ENCODE results near the gene ACBD6. TPM values are rescaled to one million over a fixed set of nuclear protein-coding genes. Genes with fewer than 3 reads are reported as not detected.

The ACBD6 gene
- total RNA-seq, 1 experiment from 2014 or later, result 63.7 TPM

DNA sequence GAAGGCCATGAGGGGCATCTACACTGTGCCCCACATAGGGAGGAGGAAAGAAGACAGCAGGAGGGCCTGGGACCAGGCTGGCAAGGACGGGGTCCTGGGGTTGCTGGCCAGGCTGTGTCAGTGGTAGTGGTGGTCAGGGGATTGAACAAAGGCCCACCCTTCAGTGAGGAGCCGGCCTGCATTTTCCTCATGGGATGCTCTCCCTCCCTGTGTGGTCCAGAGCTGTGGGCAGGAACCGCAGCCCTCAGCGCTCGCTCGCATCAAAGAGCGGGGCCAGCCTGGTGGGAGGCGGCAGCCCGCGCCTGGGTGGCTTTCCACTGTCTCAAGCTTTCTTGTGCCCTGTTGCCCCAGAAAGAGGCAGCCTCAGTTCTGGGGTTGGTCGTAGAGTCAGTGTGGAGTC is 247.5 kb downstream of the ACBD6 start:
- Histone ChIP-seq H3K9me3 (ENCODE audit: low read depth, low read length, poor library complexity, severe bottlenecking) (no peaks in the 10 kb centered on the region), H3K27me3 (replicated peaks; ENCODE audit: insufficient read depth, low read depth, low read length, poor library complexity) (no peaks in the 10 kb centered on the region), H3K27ac (ENCODE audit: low read depth, low read length, poor library complexity, severe bottlenecking) (no peak overlapping the region), H3K4me1 (ENCODE audit: insufficient read depth, low read length, poor library complexity, severe bottlenecking) (no peaks in the 10 kb centered on the region), H3K4me3 (ENCODE audit: low read depth, low read length, poor library complexity, severe bottlenecking) (no peak overlapping the region), H3K36me3 (ENCODE audit: insufficient read depth, low read length, poor library complexity, severe bottlenecking) (no peaks in the 10 kb centered on the region)
- TF ChIP-seq, protein P1, sequence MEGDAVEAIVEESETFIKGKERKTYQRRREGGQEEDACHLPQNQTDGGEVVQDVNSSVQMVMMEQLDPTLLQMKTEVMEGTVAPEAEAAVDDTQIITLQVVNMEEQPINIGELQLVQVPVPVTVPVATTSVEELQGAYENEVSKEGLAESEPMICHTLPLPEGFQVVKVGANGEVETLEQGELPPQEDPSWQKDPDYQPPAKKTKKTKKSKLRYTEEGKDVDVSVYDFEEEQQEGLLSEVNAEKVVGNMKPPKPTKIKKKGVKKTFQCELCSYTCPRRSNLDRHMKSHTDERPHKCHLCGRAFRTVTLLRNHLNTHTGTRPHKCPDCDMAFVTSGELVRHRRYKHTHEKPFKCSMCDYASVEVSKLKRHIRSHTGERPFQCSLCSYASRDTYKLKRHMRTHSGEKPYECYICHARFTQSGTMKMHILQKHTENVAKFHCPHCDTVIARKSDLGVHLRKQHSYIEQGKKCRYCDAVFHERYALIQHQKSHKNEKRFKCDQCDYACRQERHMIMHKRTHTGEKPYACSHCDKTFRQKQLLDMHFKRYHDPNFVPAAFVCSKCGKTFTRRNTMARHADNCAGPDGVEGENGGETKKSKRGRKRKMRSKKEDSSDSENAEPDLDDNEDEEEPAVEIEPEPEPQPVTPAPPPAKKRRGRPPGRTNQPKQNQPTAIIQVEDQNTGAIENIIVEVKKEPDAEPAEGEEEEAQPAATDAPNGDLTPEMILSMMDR (conservative IDR thresholded peaks at IDR 0.05; ENCODE audit: low read depth, low read length), result no peak
- no peak for TF ChIP-seq EZH2 (IDR thresholded peaks at IDR 0.05; ENCODE audit: borderline replicate concordance, low read depth, low read length, poor library complexity, severe bottlenecking)
- intact Hi-C loops (cut with micrococcal nuclease; ENCODE audit: unreplicated experiment), result no loop called here
- no peak for DNase-seq (ENCODE audit: low spot score)
- no TSS peak for BruUV-seq (replicated peaks)
- CTCF ChIA-PET, result no interaction called here
- POLR2A ChIA-PET (ENCODE audit: low non-redundant PET), result no interaction called here

DNA sequence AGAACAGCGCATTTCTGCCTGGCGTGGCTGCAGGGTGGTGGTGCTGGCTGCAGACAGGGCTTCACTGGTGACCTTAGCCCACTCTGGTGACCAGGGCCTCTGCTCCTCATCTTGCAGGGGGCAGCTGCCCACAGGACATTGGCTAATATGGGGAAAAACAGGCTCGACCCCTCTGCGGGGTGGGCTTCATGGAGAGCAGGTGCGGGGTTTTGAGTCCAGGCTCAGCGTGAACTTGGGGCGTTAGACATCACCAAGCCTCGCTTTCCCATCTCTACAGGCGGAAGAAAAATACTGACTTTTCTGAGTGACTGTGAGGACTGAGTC is 247.9 kb downstream of the ACBD6 start:
- TF ChIP-seq, protein P1 (conservative IDR thresholded peaks at IDR 0.05; ENCODE audit: low read depth, low read length), result no peak
- TF ChIP-seq EZH2 (IDR thresholded peaks at IDR 0.05; ENCODE audit: borderline replicate concordance, low read depth, low read length, poor library complexity, severe bottlenecking), result no peak
- Histone ChIP-seq H3K27me3 (replicated peaks; ENCODE audit: insufficient read depth, low read depth, low read length, poor library complexity) (no peaks in the 10 kb centered on the region), H3K27ac (ENCODE audit: low read depth, low read length, poor library complexity, severe bottlenecking) (no peak overlapping the region), H3K9me3 (ENCODE audit: low read depth, low read length, poor library complexity, severe bottlenecking) (no peaks in the 10 kb centered on the region), H3K4me3 (ENCODE audit: low read depth, low read length, poor library complexity, severe bottlenecking) (no peak overlapping the region), H3K36me3 (ENCODE audit: insufficient read depth, low read length, poor library complexity, severe bottlenecking) (no peaks in the 10 kb centered on the region), H3K4me1 (ENCODE audit: insufficient read depth, low read length, poor library complexity, severe bottlenecking) (no peaks in the 10 kb centered on the region)
- no peak for DNase-seq (ENCODE audit: low spot score)
- intact Hi-C loops (cut with micrococcal nuclease; ENCODE audit: unreplicated experiment), result no loop called here
- no TSS peak for BruUV-seq (replicated peaks)
- ChIA-PET CTCF (no interaction called here), POLR2A (ENCODE audit: low non-redundant PET) (no interaction called here)

DNA sequence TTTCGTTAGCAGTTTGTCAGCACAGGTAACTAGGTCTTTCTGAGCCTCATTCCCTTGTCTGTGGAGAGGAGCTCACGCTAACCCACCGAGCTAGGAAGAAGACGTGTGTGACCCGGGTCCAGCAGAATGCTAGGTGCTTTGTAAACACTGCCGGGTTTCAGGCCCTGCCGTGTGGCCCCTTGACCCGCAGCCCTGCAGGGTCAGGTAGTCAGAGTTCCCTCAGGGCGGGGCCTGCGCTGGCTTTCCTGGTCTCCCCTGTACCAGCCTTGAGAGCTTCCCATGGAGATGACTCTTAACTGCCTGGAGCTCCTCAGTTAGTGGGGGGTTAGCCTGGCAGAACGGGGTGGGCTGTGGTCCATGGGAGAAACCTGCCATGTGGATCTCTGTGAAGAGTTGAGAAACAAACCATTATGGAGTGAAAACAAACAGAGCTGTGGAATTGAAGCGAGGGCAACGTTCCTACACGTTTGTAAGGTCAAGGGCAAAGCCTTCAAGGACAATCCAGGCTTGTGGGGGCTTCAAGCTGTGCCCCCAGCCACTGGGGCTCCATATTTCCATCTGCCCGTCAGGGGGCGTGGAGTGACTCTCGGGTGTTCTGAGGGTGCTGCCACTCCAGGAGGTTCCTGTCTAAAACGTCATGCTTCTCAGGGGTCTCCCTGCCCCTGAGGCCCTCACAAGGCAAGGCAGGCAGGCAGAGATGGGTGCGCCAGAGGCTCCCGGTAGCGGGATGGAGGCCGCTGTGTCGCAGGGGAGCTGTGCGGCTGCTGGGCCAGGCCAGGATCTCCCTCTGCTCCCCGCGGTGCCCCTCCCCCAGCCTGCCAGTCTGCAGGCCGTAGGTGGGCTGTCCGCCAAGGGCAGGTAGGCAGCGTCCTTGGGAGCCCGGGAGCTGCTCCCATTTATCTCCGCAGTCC is 248.5 kb downstream of the ACBD6 start:
- no TSS peak for BruUV-seq (replicated peaks)
- Histone ChIP-seq H3K4me3 (ENCODE audit: low read depth, low read length, poor library complexity, severe bottlenecking) (no peak overlapping the region), H3K27me3 (replicated peaks; ENCODE audit: insufficient read depth, low read depth, low read length, poor library complexity) (no peaks in the 10 kb centered on the region), H3K27ac (ENCODE audit: low read depth, low read length, poor library complexity, severe bottlenecking) (no peak overlapping the region), H3K4me1 (ENCODE audit: insufficient read depth, low read length, poor library complexity, severe bottlenecking) (no peaks in the 10 kb centered on the region), H3K36me3 (ENCODE audit: insufficient read depth, low read length, poor library complexity, severe bottlenecking) (no peaks in the 10 kb centered on the region), H3K9me3 (ENCODE audit: low read depth, low read length, poor library complexity, severe bottlenecking) (no peaks in the 10 kb centered on the region)
- DNase-seq (ENCODE audit: low spot score), result no peak
- CTCF ChIA-PET, result interaction anchor here (1.4 to 1.9 kb wide), 2 partner anchors 8 to 73 kb away, joined by 3 to 6 read pairs; no protein-coding TSS in a partner anchor
- intact Hi-C loops (cut with micrococcal nuclease; ENCODE audit: unreplicated experiment), result loop anchor here (2.0 kb wide), 1 partner anchor 229 kb away; no protein-coding TSS in a partner anchor
- POLR2A ChIA-PET (ENCODE audit: low non-redundant PET), result no interaction called here
- no peak for TF ChIP-seq EZH2 (IDR thresholded peaks at IDR 0.05; ENCODE audit: borderline replicate concordance, low read depth, low read length, poor library complexity, severe bottlenecking)
- TF ChIP-seq, protein P1 (conservative IDR thresholded peaks at IDR 0.05; ENCODE audit: low read depth, low read length), result no peak
